Thyroid gland (tissue), 4 donors: ENCODE data around the gene DPP6.

ENCODE experiments used
- POLR2A ChIP-seq, 2 donors: fragments of 450-650 bp; IDR thresholded peaks; one replicate each; pipeline ENCODE4 v1.6.1; 2017; ENCODE audit warnings: antibody characterized with exemption in 2 of 2, mild to moderate bottlenecking in 2 of 2, moderate library complexity in 1 of 2
- TF ChIP-seq, protein P1 (sequence below), 6 experiments: fragments of 200-600 bp in 3 of 6; fragments of 450-650 bp in 3 of 6; sonication (generic) in 3 of 6; IDR thresholded peaks; one replicate each; pipeline ENCODE4 v1.5.1; 2016 to 2019; ENCODE audit warnings: antibody characterized with exemption in 6 of 6, mild to moderate bottlenecking in 2 of 6, inconsistent platforms in 1 of 6, moderate library complexity in 1 of 6

DNA sequence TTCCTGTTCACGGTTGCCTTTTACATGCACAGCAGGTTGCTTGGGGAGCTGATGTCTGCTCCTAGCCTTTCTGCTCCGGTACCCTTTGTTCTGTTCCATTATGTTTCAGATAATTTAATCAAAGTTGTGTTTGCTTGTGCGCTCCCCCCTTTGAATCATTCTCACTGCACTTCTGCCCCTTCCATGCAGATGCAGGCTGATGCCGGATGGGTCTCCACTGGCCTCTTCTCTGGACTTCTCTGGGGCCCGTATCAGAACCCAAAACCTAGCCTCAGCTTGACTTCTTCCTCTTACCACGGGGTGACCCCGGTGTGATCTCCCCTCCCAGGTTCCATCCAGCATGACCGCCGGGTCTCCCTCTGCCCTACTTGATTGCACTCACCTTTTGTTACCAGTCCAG is 272.0 kb downstream of the DPP6 start:
- TF ChIP-seq, protein P1, sequence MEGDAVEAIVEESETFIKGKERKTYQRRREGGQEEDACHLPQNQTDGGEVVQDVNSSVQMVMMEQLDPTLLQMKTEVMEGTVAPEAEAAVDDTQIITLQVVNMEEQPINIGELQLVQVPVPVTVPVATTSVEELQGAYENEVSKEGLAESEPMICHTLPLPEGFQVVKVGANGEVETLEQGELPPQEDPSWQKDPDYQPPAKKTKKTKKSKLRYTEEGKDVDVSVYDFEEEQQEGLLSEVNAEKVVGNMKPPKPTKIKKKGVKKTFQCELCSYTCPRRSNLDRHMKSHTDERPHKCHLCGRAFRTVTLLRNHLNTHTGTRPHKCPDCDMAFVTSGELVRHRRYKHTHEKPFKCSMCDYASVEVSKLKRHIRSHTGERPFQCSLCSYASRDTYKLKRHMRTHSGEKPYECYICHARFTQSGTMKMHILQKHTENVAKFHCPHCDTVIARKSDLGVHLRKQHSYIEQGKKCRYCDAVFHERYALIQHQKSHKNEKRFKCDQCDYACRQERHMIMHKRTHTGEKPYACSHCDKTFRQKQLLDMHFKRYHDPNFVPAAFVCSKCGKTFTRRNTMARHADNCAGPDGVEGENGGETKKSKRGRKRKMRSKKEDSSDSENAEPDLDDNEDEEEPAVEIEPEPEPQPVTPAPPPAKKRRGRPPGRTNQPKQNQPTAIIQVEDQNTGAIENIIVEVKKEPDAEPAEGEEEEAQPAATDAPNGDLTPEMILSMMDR (IDR thresholded peaks at IDR 0.05) = no peak
- no peak for TF ChIP-seq POLR2A (IDR thresholded peaks at IDR 0.05)
